ENCODE data around the gene TBC1D1. TPM values are rescaled to one million over a fixed set of nuclear protein-coding genes. Genes with fewer than 3 reads are reported as not detected.

Gene TBC1D1
- total RNA-seq, 1 donor from 2014 or later = 113 TPM

GRCh38 chr4:38161208-38162113, 270.6 kb downstream of the TBC1D1 start:
- Mint-ChIP-seq H3K27me3 (ENCODE audit: low read depth) (no peaks in the 10 kb centered on the region), H3K4me3 (no peak overlapping the region), H3K9me3 (peaks cover 17% of the 10 kb centered on the region), H3K27ac (ENCODE audit: unreplicated experiment) (no peak overlapping the region), H3K36me3 (ENCODE audit: low read depth) (peaks cover 5% of the 10 kb centered on the region), H3K4me1 (peaks cover 24% of the 10 kb centered on the region)
- no peak for DNase-seq (ENCODE audit: low read depth, low spot score)
- TF ChIP-seq CTCF (conservative IDR thresholded peaks at IDR 0.05) = no peak

- no peak for TF ChIP-seq CTCF (conservative IDR thresholded peaks at IDR 0.05)
- Mint-ChIP-seq H3K4me1 (peaks cover 33% of the 10 kb centered on the region), H3K27me3 (ENCODE audit: low read depth) (no peaks in the 10 kb centered on the region), H3K36me3 (ENCODE audit: low read depth) (peaks cover 5% of the 10 kb centered on the region), H3K4me3 (no peak overlapping the region), H3K27ac (ENCODE audit: unreplicated experiment) (peak overlapping the region; percentile 79), H3K9me3 (peaks cover 23% of the 10 kb centered on the region)
- DNase-seq (ENCODE audit: low read depth, low spot score) = no peak
Observed at GRCh38 chr4:38162240-38162784, 271.4 kb downstream of the TBC1D1 start.

GRCh38 chr4:38163216-38164006, 272.5 kb downstream of the TBC1D1 start:
- Mint-ChIP-seq H3K4me3 (no peak overlapping the region), H3K27me3 (ENCODE audit: low read depth) (no peaks in the 10 kb centered on the region), H3K36me3 (ENCODE audit: low read depth) (peaks cover 5% of the 10 kb centered on the region), H3K4me1 (peaks cover 39% of the 10 kb centered on the region), H3K9me3 (peaks cover 22% of the 10 kb centered on the region), H3K27ac (ENCODE audit: unreplicated experiment) (no peak overlapping the region)
- TF ChIP-seq CTCF (conservative IDR thresholded peaks at IDR 0.05) = no peak
- no peak for DNase-seq (ENCODE audit: low read depth, low spot score)

GRCh38 chr4:38164346-38164745, 273.5 kb downstream of the TBC1D1 start:
- Mint-ChIP-seq H3K4me3 (no peak overlapping the region), H3K4me1 (peaks cover 39% of the 10 kb centered on the region), H3K36me3 (ENCODE audit: low read depth) (peaks cover 5% of the 10 kb centered on the region), H3K27me3 (ENCODE audit: low read depth) (no peaks in the 10 kb centered on the region), H3K27ac (ENCODE audit: unreplicated experiment) (no peak overlapping the region), H3K9me3 (peaks cover 20% of the 10 kb centered on the region)
- TF ChIP-seq CTCF (conservative IDR thresholded peaks at IDR 0.05) = no peak
- DNase-seq (ENCODE audit: low read depth, low spot score) = no peak

- no peak for DNase-seq (ENCODE audit: low read depth, low spot score)
- H3K36me3 Mint-ChIP-seq (ENCODE audit: low read depth) = peaks cover 5% of the 10 kb centered on the region
- no peak overlapping the region for H3K4me3 Mint-ChIP-seq
- TF ChIP-seq CTCF (conservative IDR thresholded peaks at IDR 0.05) = no peak
- peaks cover 15% of the 10 kb centered on the region for H3K9me3 Mint-ChIP-seq
- peaks cover 30% of the 10 kb centered on the region for H3K4me1 Mint-ChIP-seq
- H3K27me3 Mint-ChIP-seq (ENCODE audit: low read depth) = no peaks in the 10 kb centered on the region
- no peak overlapping the region for H3K27ac Mint-ChIP-seq (ENCODE audit: unreplicated experiment)
Observed at GRCh38 chr4:38166082-38166481, 275.2 kb downstream of the TBC1D1 start.
